Muscle layer of colon (tissue), 2 donors: ENCODE data around the gene GLIS1.

ENCODE experiments used
- H3K27ac ChIP-seq: one replicate; pipeline ENCODE4 v1.7.0; 2013; ENCODE audit warnings: low read depth, mild to moderate bottlenecking, low read length, moderate library complexity
- H3K27me3 ChIP-seq, 2 donors: one replicate each; pipeline ENCODE4 v1.7.0; 2013; ENCODE audit warnings: low read length in 2 of 2, mild to moderate bottlenecking in 2 of 2; ENCODE audit not compliant: insufficient read depth in 2 of 2, control insufficient read depth in 1 of 2
- H3K36me3 ChIP-seq: one replicate; pipeline ENCODE4 v1.7.0; 2013; ENCODE audit warnings: mild to moderate bottlenecking, low read length; ENCODE audit not compliant: insufficient read depth
- H3K4me1 ChIP-seq: one replicate; pipeline ENCODE4 v1.7.0; 2013; ENCODE audit warnings: mild to moderate bottlenecking, low read length; ENCODE audit not compliant: insufficient read depth
- H3K4me3 ChIP-seq, 2 donors: one replicate each; pipeline ENCODE4 v1.7.0; 2013; ENCODE audit warnings: low read length in 2 of 2, low read depth in 1 of 2, mild to moderate bottlenecking in 1 of 2, moderate library complexity in 1 of 2
- H3K9ac ChIP-seq: one replicate; pipeline ENCODE4 v1.7.0; 2013; ENCODE audit warnings: low read length
- H3K9me3 ChIP-seq: one replicate; pipeline ENCODE4 v1.7.0; 2013; ENCODE audit warnings: mild to moderate bottlenecking, low read length
- donor health status: abdominal sarcoma.
- donor health status: Adenocarcinoma of cecum.

Gene GLIS1

DNA sequence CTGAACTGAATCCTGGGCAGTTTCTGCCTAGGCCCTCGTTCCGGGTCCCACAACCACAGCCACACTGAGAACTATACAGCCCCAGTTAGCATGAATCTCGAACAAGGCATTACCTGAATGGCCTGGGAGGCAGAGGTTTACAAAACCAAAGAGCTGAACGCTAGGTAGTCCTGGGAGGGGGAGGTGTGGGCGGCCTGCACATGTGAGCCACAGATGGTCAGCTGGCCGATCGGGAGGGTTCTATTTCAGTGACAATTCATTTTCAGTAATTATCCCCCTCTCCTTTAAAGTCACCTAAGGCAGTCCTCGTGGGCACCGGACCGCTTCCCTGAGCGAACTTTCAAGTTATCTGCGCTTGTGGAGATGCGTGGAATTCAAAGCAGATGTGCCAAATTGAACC is 111.9 kb downstream of the GLIS1 start:
- H3K4me1 ChIP-seq = no peaks in the 10 kb centered on the region
- no peak overlapping the region for H3K27ac ChIP-seq
- H3K9me3 ChIP-seq = no peaks in the 10 kb centered on the region
- no peaks in the 10 kb centered on the region for H3K27me3 ChIP-seq
- no peak overlapping the region for H3K4me3 ChIP-seq
- H3K36me3 ChIP-seq = no peaks in the 10 kb centered on the region
- H3K9ac ChIP-seq = no peak overlapping the region

DNA sequence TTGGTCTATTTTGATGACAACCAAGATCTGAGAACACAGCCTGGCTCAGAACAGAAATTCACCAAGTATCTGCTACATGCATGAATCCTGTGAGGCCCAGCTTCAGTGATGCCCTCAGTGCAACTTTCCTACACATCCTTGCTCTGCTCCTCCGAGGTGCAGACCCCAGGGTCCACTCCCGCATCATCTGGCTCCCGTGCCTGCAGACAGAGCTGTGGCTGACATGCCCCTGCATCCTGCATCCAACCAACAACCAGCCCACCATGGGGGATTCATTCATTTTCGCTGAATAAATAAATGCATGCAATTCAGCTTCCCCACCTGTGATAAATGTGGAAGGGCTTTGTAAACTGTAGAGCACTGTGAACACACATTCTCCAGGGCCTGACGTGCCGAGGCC is 112.3 kb downstream of the GLIS1 start:
- no peaks in the 10 kb centered on the region for H3K9me3 ChIP-seq
- no peaks in the 10 kb centered on the region for H3K4me1 ChIP-seq
- no peak overlapping the region for H3K9ac ChIP-seq
- H3K36me3 ChIP-seq = no peaks in the 10 kb centered on the region
- no peak overlapping the region for H3K27ac ChIP-seq
- H3K4me3 ChIP-seq = no peak overlapping the region
- no peaks in the 10 kb centered on the region for H3K27me3 ChIP-seq

DNA sequence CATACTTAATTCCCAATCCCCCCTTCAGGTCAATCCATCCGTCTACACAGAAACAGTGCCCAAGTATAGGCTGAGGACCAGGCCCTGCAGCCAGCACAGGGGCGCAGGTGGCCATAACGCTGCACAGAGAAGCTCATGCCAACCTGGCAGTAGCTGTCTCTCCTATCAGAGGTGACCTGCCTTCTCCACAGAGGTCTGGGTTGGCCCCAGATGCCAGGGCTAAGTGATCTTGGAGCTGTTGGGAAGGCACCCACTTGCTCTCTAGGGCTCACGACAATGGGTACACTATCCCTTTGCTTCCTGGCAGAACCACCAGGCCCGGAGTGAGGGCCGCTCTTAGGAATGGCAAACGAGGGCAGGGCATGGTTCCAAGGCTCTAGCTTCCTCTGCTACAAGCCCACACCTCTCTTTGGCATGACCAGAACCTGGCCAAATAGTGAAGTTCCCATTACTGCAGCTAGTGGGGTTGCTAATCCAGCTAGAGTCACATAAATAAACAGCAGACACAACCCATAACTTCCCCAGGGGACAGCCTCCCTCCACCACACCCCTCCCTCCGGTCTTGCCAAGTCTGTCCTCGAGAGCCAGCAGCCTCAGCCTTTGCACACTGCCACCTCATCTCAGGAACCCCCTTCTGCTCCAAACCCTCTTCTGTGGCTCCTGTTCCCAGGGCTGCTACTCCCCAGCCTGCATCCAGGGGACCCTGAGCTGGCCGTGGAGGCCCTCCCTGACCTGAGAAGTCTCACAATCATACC is 113.0 kb downstream of the GLIS1 start:
- H3K27me3 ChIP-seq = no peaks in the 10 kb centered on the region
- H3K9me3 ChIP-seq = no peaks in the 10 kb centered on the region
- no peak overlapping the region for H3K9ac ChIP-seq
- no peak overlapping the region for H3K27ac ChIP-seq
- no peaks in the 10 kb centered on the region for H3K36me3 ChIP-seq
- no peak overlapping the region for H3K4me3 ChIP-seq
- H3K4me1 ChIP-seq = no peaks in the 10 kb centered on the region

DNA sequence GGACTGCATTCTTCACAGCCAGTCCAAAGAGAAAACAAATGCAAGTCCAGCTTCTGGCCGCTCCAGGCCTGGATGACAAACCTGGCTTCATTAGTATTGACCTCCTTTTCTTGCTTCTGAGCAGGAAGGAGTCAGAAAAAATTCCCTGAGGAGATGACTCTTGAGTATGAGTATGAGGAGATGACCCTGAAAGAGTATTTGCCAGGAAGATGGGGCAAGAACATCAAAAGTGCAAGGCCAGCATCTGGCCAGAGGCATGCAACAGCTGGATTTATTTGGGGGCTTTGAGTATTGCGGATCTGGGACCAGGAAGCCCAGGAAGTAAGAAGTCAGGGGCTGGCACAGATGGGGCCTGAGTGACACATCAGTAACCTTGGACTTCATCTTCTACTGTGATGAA is 113.9 kb downstream of the GLIS1 start:
- no peaks in the 10 kb centered on the region for H3K27me3 ChIP-seq
- H3K36me3 ChIP-seq = no peaks in the 10 kb centered on the region
- H3K4me1 ChIP-seq = peaks cover 6% of the 10 kb centered on the region
- no peak overlapping the region for H3K4me3 ChIP-seq
- H3K27ac ChIP-seq = no peak overlapping the region
- no peaks in the 10 kb centered on the region for H3K9me3 ChIP-seq
- H3K9ac ChIP-seq = no peak overlapping the region

DNA sequence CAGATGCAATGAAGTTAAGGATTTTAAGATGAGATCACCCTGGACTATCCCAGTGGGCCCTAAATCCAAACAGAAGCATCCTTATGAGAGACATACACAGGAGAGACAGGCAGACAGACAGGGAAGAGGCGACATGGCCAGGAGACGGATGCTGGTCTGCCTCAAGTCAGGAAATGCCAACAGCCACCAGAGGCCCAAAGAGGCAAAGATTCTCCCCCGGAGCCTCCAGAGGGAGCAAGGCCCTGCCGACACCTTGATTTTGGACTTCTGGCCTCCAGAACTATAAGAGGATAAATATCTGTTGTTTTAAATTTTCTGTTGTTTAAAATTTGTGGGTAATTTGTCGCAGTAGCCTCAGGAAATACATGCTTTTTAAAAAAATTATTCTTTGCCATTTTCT is 116.4 kb downstream of the GLIS1 start:
- H3K9ac ChIP-seq = no peak overlapping the region
- no peak overlapping the region for H3K27ac ChIP-seq
- no peaks in the 10 kb centered on the region for H3K36me3 ChIP-seq
- H3K27me3 ChIP-seq = no peaks in the 10 kb centered on the region
- H3K4me1 ChIP-seq = peaks cover 6% of the 10 kb centered on the region
- no peaks in the 10 kb centered on the region for H3K9me3 ChIP-seq
- H3K4me3 ChIP-seq = no peak overlapping the region

DNA sequence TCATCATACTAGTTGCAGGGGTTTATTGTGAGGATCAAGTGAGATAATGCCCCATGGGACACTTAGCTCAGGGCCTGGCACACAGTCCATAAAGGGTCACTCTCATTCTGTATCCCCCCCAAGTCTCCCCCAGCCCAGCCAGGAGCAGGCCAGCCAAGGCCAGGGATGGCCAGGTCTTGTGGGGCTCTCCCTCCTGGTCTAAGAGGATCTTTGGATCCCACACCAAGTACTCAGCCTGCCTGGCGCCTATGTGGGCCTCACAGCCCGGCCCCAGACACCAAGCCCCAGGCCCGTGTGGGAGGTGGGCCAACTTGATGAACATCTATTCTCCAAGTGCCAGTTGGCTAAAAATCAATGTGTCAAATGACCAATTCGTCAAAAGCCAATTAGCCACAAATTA is 117.8 kb downstream of the GLIS1 start:
- no peak overlapping the region for H3K4me3 ChIP-seq
- H3K27ac ChIP-seq = no peak overlapping the region
- no peaks in the 10 kb centered on the region for H3K36me3 ChIP-seq
- H3K9me3 ChIP-seq = no peaks in the 10 kb centered on the region
- peaks cover 6% of the 10 kb centered on the region for H3K4me1 ChIP-seq
- H3K27me3 ChIP-seq = no peaks in the 10 kb centered on the region
- H3K9ac ChIP-seq = no peak overlapping the region

DNA sequence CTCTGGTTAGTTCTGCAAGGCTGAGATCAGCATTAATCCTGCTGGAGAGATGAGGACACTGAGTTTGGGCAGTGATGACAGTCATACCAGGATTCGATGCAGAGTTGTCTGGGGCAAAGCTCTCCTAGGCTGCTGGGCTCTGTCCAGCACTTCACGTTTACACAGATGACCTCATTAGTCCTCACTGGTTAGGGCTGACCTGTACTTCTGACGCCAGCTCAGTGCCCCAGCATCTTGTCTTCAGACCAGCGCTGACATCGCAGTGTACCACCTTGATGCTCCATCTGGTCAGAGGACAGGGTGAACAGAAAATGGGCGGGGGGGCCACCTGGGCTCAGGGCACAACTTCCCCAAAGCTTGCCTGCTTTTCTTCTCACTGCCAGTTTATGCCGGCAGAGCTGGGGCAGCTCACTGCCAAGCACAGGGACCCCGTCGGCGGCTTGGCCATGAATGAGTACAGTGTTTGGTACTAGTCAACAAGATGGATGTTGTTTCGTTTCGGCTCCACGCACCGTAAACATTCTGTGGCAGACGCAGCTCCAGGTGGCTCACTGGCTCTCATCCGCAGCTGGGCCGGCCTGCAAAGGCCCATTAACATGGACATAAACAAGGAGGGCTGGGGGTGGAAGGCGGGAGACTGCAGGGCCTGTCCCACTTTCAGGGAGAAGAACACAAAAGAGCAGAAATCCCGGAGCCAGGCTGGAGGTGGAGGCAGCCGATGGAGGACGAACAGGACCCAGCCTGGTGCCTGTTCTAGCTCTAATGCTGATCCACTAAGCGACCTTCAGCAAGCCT is 118.7 kb downstream of the GLIS1 start:
- peaks cover 6% of the 10 kb centered on the region for H3K4me1 ChIP-seq
- no peaks in the 10 kb centered on the region for H3K27me3 ChIP-seq
- no peaks in the 10 kb centered on the region for H3K9me3 ChIP-seq
- H3K27ac ChIP-seq = no peak overlapping the region
- no peaks in the 10 kb centered on the region for H3K36me3 ChIP-seq
- H3K4me3 ChIP-seq = no peak overlapping the region
- H3K9ac ChIP-seq = no peak overlapping the region

DNA sequence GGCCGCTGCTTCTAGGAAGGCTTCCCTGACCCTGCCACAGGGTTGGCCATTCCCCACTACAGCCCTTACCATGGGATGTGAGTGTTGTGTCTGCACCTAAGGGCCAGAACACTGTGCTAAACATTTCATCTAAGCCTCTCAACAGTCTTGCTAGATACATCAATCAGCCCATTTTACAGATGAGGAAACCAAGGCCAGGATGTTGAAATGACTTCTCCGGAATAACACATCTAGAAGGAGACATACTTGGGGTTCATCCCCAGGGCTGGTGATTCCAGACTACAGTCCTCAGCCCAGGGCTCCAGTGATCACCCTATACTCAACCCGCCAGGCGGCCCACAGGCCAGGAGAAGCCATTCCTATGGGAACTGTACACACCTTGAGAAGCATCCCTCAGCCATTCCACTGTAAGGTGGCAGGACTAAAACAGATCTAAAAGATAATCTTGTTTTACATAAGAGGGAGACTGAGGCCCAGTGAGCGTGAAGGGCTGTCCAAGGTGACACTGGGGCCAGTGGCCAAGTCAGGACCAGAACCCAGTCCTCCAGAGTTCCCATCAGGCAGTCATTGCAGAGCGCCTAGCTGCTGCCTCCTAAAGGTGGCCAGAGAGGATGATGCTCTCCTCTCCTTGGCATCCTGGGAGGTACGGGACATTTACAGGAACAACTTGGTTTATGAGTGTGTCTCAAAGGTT is 119.5 kb downstream of the GLIS1 start:
- Histone ChIP-seq H3K9me3 (no peaks in the 10 kb centered on the region), H3K4me3 (no peak overlapping the region), H3K9ac (no peak overlapping the region), H3K27me3 (no peaks in the 10 kb centered on the region), H3K4me1 (peaks cover 6% of the 10 kb centered on the region), H3K36me3 (no peaks in the 10 kb centered on the region), H3K27ac (no peak overlapping the region)

DNA sequence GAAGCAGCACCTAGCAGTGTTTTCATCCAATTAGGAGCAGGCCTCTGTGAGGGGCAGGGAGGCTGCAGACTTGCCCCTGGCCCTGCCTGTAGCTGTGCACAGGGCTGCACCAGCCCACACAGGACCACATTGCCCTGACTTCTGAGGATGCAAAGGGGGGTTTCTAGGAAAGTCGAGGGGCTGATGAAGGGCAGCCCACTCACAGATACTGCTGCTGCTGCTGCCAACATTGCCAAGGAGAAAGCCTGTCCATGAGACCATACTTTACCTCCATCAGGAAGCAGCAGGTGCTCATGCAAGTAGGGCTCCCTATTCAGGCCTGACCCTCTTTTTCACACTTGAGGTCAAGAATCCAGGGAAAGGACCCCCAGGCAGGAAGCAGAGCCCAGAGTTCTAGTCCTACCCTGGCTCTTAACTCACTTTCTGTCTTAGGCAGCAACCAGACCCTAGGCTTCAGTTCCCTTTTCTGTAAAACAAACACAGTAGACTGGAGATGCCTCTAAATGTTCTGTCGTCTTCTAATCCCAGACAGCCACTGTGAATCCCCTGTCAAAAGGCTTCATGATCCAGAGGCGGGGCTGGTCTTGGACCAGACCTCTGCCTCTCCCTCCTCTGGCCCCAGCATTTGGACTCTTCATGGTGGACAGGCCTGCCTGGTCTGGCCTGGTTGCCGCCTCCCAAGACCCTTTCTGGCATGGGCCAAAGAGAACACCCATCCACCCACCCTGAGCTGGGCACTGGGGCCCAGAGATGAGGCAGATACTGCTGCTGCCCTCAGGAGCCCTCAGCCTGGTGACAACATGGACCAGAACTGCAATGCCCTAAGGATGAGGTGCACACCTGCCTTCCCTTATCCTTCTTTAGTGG is 120.2 kb downstream of the GLIS1 start:
- no peaks in the 10 kb centered on the region for H3K36me3 ChIP-seq
- no peak overlapping the region for H3K4me3 ChIP-seq
- H3K4me1 ChIP-seq = peaks cover 6% of the 10 kb centered on the region
- no peaks in the 10 kb centered on the region for H3K27me3 ChIP-seq
- H3K9me3 ChIP-seq = no peaks in the 10 kb centered on the region
- no peak overlapping the region for H3K27ac ChIP-seq
- no peak overlapping the region for H3K9ac ChIP-seq

DNA sequence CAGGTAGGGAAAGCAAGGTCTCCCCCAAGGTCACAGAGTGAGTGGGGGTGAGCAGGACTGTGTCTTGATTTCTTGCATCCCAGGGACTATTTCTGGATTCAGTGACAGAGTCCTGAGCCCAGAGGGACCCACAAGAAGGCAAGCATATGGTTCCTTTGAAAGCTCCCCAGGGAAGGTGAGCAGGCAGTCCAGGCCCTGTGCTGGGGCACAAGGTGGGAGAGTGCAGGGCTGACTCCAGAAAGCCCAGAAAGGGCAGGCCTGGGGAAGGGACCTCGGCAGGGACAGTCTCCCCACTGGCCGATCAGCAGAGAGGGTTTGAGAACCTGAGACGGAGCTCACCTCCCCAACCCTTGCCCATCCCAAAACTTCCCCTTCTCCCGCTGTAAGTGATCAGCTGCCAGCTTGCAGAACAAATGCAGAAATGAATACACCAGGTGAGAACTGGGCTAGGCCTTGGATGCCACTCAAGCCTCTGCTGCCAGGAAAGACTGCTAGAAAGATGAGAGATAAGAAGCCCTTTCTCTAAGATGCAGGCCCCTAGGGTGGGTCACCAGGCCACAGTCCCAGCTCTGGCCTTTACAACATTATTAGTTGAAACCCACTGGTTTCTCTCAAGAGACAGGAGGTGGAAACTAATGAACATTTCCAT is 121.0 kb downstream of the GLIS1 start:
- Histone ChIP-seq H3K4me3 (no peak overlapping the region), H3K9me3 (no peaks in the 10 kb centered on the region), H3K9ac (no peak overlapping the region), H3K4me1 (peaks cover 6% of the 10 kb centered on the region), H3K27ac (no peak overlapping the region), H3K36me3 (no peaks in the 10 kb centered on the region), H3K27me3 (no peaks in the 10 kb centered on the region)
